Measurements from ENCODE around the gene TIGD2.
A peak's percentile ranks its signal among the peaks of the same experiment; 100 is the strongest.

The TIGD2 gene
- long read RNA-seq, partial matches to known transcripts, result 0 of 4 reads
- long read RNA-seq, other reads (novel, unspliced or antisense), result 0 of 4 reads

DNA sequence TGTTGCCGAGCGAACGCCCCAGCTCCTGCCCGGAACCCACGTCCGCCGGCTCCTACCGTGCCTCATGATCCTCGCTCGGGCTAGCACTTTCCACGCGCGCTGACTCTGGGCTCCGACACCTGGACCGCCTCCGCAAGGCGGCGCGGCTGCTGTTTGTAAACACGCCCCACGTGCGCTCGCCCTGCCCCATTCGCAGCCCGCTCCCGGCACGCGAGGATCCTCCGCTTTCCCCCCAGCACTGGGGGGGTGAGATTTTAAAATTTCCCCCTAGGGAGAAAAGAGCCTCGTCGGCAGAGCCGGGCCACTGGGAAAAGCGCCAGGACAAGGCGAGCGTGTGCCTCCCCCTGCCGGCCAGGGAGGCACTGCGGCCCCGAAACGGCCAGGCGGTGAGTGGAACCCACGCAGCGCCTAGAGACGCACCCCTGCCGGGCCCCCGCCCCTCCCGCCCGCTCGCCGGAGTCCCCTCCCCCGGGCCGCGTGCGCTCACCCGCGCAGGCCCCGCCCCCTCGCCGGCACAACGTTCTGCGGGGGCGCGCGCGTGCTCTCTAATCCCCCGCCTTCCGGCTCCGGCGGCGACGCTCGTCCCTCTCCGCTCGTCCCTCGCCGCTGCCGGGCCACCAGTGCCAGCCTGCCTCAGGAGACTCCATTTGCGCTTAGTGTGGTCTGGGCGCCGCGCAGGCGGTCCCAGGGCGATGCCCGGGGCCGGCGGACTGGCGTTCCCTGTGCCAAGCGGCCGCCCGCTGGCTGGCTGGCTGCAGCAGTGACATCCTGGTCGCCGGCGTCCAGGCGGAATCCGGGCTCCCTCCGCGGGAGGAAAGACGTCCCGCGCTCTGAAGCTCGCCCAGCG lies at the start of gene TIGD2:
Gene TIGD2, plus strand, starts transcription at position 548 of the 847 bp plus-strand sequence. CDS start 1,442 bp downstream, outside the sequence.
- 0 out of 2 replicates have a peak, but pooled peaks have one; percentile 27 for TF ChIP-seq GABPA (IDR thresholded peaks at IDR 0.05; ENCODE audit: low read depth)
- TF ChIP-seq POLR2AphosphoS5 (IDR thresholded peaks at IDR 0.05; ENCODE audit: low read depth), result peak; percentile 86
- no peak for TF ChIP-seq SPI1 (IDR thresholded peaks at IDR 0.05; ENCODE audit: borderline replicate concordance, low read depth)
- TF ChIP-seq, protein P1, sequence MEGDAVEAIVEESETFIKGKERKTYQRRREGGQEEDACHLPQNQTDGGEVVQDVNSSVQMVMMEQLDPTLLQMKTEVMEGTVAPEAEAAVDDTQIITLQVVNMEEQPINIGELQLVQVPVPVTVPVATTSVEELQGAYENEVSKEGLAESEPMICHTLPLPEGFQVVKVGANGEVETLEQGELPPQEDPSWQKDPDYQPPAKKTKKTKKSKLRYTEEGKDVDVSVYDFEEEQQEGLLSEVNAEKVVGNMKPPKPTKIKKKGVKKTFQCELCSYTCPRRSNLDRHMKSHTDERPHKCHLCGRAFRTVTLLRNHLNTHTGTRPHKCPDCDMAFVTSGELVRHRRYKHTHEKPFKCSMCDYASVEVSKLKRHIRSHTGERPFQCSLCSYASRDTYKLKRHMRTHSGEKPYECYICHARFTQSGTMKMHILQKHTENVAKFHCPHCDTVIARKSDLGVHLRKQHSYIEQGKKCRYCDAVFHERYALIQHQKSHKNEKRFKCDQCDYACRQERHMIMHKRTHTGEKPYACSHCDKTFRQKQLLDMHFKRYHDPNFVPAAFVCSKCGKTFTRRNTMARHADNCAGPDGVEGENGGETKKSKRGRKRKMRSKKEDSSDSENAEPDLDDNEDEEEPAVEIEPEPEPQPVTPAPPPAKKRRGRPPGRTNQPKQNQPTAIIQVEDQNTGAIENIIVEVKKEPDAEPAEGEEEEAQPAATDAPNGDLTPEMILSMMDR (IDR thresholded peaks at IDR 0.05; ENCODE audit: insufficient read depth, low read length), result peak; percentile 29
- TF ChIP-seq REST (IDR thresholded peaks at IDR 0.05; ENCODE audit: insufficient replicate concordance, low read depth), result peak; percentile 54
- H3K4me3 ChIP-seq (replicated peaks; ENCODE audit: insufficient read depth, low read length), result peak within 1 kb of the TSS; percentile 65
- H3K27me3 ChIP-seq (ENCODE audit: insufficient read depth, poor library complexity, severe bottlenecking), result peaks cover 16% of the 10 kb centered on the region
- peak within 1 kb of the TSS; percentile 63 for H3K27ac ChIP-seq (replicated peaks)
- DNase-seq (ENCODE audit: low read depth in 1 of 2, low spot score in 1 of 2), result peak; percentile 46 to 73

GRCh38 chr4:89064848-89065247 lies 46.5 kb upstream of the TIGD2 start:
- TF ChIP-seq POLR2AphosphoS5 (IDR thresholded peaks at IDR 0.05; ENCODE audit: low read depth), result no peak
- no peak for TF ChIP-seq GABPA (IDR thresholded peaks at IDR 0.05; ENCODE audit: low read depth)
- TF ChIP-seq, protein P1 (IDR thresholded peaks at IDR 0.05; ENCODE audit: insufficient read depth, low read length), result no peak
- no peak for TF ChIP-seq REST (IDR thresholded peaks at IDR 0.05; ENCODE audit: insufficient replicate concordance, low read depth)
- TF ChIP-seq SPI1 (IDR thresholded peaks at IDR 0.05; ENCODE audit: borderline replicate concordance, low read depth), result no peak
- DNase-seq (ENCODE audit: low read depth in 1 of 2, low spot score in 1 of 2), result no peak
- H3K27me3 ChIP-seq (ENCODE audit: insufficient read depth, poor library complexity, severe bottlenecking), result no peaks in the 10 kb centered on the region
- H3K4me3 ChIP-seq (replicated peaks; ENCODE audit: insufficient read depth, low read length), result no peak overlapping the region
- no peak overlapping the region for H3K27ac ChIP-seq (replicated peaks)

- TF ChIP-seq SPI1 (IDR thresholded peaks at IDR 0.05; ENCODE audit: borderline replicate concordance, low read depth) (no peak), GABPA (IDR thresholded peaks at IDR 0.05; ENCODE audit: low read depth) (no peak), REST (IDR thresholded peaks at IDR 0.05; ENCODE audit: insufficient replicate concordance, low read depth) (no peak), POLR2AphosphoS5 (IDR thresholded peaks at IDR 0.05; ENCODE audit: low read depth) (no peak)
- TF ChIP-seq, protein P1 (IDR thresholded peaks at IDR 0.05; ENCODE audit: insufficient read depth, low read length), result no peak
- Histone ChIP-seq H3K4me3 (replicated peaks; ENCODE audit: insufficient read depth, low read length) (no peak overlapping the region), H3K27ac (replicated peaks) (no peak overlapping the region), H3K27me3 (ENCODE audit: insufficient read depth, poor library complexity, severe bottlenecking) (no peaks in the 10 kb centered on the region)
- DNase-seq (ENCODE audit: low read depth in 1 of 2, low spot score in 1 of 2), result no peak
These were observed 43.9 kb upstream of the TIGD2 start for GRCh38 chr4:89067417-89067816.

Data from HL-60 (cell line).